IMR-90 (cell line): Measurements from ENCODE around the gene PITRM1.

Experiments
- CEBPB ChIP-seq: IDR thresholded peaks from 2 replicates; pipeline ENCODE4 v1.6.1; 2012; ENCODE audit warnings: low read depth, low read length, improper control_type of control experiment
- MAFK ChIP-seq: IDR thresholded peaks from 2 replicates; pipeline ENCODE4 v1.6.1; 2012; ENCODE audit warnings: low read depth, low read length, improper control_type of control experiment
- MAZ ChIP-seq: IDR thresholded peaks from 2 replicates; pipeline ENCODE4 v1.6.1; 2012; ENCODE audit warnings: low read depth, mild to moderate bottlenecking, low read length, improper control_type of control experiment, moderate library complexity, borderline replicate concordance
- MXI1 ChIP-seq: IDR thresholded peaks from 2 replicates; pipeline ENCODE4 v1.6.1; 2012; ENCODE audit warnings: low read depth, mild to moderate bottlenecking, low read length, moderate library complexity, borderline replicate concordance
- NFE2L2 ChIP-seq: fragments of 150-350 bp; IDR thresholded peaks from 2 replicates; pipeline ENCODE4 v1.6.1; 2016; ENCODE audit warnings: low read depth, mild to moderate bottlenecking, low read length
- POLR2A ChIP-seq: IDR thresholded peaks from 2 replicates; pipeline ENCODE4 v1.6.1; 2012; ENCODE audit warnings: mild to moderate bottlenecking, low read depth, low read length
- RFX5 ChIP-seq: IDR thresholded peaks from 2 replicates; pipeline ENCODE4 v1.8.0; 2012; ENCODE audit warnings: low read depth, mild to moderate bottlenecking, low read length, moderate library complexity
- SMC3 ChIP-seq: fragments of 150-350 bp; IDR thresholded peaks from 2 replicates; pipeline ENCODE4 v1.6.1; 2016; ENCODE audit warnings: low read depth, mild to moderate bottlenecking, antibody characterized with exemption, low read length, moderate library complexity
- TF ChIP-seq, protein P1 (sequence below): conservative IDR thresholded peaks from 2 replicates; pipeline ENCODE4 v1.5.1; 2012; ENCODE audit warnings: mild to moderate bottlenecking, low read depth, low read length, improper control_type of control experiment
- TF ChIP-seq, protein P2 (sequence below): fragments of 150-350 bp; IDR thresholded peaks from 2 replicates; pipeline ENCODE4 v1.6.1; 2017; ENCODE audit warnings: mild to moderate bottlenecking, antibody characterized with exemption, low read length, low read depth

GRCh38 chr10:3116508-3117100, 56.0 kb downstream of the PITRM1 start:
- no peak for TF ChIP-seq MAFK
- TF ChIP-seq, protein P1, sequence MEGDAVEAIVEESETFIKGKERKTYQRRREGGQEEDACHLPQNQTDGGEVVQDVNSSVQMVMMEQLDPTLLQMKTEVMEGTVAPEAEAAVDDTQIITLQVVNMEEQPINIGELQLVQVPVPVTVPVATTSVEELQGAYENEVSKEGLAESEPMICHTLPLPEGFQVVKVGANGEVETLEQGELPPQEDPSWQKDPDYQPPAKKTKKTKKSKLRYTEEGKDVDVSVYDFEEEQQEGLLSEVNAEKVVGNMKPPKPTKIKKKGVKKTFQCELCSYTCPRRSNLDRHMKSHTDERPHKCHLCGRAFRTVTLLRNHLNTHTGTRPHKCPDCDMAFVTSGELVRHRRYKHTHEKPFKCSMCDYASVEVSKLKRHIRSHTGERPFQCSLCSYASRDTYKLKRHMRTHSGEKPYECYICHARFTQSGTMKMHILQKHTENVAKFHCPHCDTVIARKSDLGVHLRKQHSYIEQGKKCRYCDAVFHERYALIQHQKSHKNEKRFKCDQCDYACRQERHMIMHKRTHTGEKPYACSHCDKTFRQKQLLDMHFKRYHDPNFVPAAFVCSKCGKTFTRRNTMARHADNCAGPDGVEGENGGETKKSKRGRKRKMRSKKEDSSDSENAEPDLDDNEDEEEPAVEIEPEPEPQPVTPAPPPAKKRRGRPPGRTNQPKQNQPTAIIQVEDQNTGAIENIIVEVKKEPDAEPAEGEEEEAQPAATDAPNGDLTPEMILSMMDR, result no peak
- TF ChIP-seq RFX5, result no peak
- no peak for TF ChIP-seq NFE2L2
- TF ChIP-seq MXI1, result no peak
- TF ChIP-seq CEBPB, result no peak
- no peak for TF ChIP-seq MAZ
- no peak for TF ChIP-seq SMC3
- TF ChIP-seq, protein P2, sequence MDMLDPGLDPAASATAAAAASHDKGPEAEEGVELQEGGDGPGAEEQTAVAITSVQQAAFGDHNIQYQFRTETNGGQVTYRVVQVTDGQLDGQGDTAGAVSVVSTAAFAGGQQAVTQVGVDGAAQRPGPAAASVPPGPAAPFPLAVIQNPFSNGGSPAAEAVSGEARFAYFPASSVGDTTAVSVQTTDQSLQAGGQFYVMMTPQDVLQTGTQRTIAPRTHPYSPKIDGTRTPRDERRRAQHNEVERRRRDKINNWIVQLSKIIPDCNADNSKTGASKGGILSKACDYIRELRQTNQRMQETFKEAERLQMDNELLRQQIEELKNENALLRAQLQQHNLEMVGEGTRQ, result no peak
- TF ChIP-seq POLR2A, result no peak
